SK-MEL-5 (cell line): Measurements from ENCODE around the gene DMAC2. TPM values are rescaled to one million over a fixed set of nuclear protein-coding genes. Genes with fewer than 3 reads are reported as not detected.
"Not testable (repeated sequence)": the region's sequence is repeated elsewhere in the genome, so short reads cannot be mapped to it uniquely, and the experiment has no call there.

Source experiments
- DNase-seq: peaks from one replicate; pipeline ENCODE4 v3.0.0-alpha.2; 2016; ENCODE audit warnings: low read depth, low spot score
- in situ Hi-C: cut with HindIII; loops from 2 replicates; pipeline ENCODE4 v1.10.0; 2016; ENCODE audit warnings: low sequenced_read_pairs, high pct_unique_total_duplicates, low pct_unique_long_range_greater_than_20kb
- total RNA-seq: library from RNA; depleted of rRNA; stranded (reverse); fragments of >200 nt; shearing (Covaris generic); gene quantifications from 2 replicates; pipeline ENCODE4 v1.2.3, GENCODE V29; 2014

DMAC2 gene
- total RNA-seq, 1 experiment from 2014 or later, result 37.6 TPM

DNA sequence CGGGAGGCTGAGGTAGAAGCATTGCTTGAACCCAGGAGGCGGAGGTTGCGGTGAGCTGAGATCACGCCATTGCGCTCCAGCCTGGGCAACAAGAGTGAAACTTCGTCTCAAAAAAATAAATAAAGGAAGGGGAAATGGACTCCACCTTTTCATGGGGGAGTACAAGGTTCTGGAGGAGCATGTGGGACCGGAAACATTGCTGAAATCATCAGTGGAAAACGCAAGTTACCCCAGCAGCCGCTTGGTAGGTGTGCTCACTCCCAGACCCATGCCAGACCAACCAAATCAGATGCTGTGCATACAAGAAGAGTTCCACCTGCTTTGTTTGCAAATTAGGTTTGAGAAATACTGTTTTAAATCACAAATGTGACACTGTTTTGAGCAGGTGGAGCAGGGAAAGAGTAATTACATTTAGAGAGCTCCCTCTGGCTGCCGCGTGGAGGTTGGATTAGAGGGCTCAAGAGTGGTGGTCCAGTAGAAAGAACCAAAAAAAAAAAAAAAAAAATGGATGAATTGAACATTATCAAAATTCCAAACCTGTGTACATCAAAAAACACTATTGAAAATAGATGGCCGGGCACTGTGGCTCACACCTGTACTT is 8.1 kb upstream of the DMAC2 start:
- in situ Hi-C loops, result no loop called here
- no peak for DNase-seq

GRCh38 chr19:41445575-41445974 is 5.9 kb upstream of the DMAC2 start:
- in situ Hi-C loops, result no loop called here
- DNase-seq, result no peak

GRCh38 chr19:41443813-41444455 is 4.2 kb upstream of the DMAC2 start:
- DNase-seq, result no peak
- in situ Hi-C loops, result no loop called here

DNA sequence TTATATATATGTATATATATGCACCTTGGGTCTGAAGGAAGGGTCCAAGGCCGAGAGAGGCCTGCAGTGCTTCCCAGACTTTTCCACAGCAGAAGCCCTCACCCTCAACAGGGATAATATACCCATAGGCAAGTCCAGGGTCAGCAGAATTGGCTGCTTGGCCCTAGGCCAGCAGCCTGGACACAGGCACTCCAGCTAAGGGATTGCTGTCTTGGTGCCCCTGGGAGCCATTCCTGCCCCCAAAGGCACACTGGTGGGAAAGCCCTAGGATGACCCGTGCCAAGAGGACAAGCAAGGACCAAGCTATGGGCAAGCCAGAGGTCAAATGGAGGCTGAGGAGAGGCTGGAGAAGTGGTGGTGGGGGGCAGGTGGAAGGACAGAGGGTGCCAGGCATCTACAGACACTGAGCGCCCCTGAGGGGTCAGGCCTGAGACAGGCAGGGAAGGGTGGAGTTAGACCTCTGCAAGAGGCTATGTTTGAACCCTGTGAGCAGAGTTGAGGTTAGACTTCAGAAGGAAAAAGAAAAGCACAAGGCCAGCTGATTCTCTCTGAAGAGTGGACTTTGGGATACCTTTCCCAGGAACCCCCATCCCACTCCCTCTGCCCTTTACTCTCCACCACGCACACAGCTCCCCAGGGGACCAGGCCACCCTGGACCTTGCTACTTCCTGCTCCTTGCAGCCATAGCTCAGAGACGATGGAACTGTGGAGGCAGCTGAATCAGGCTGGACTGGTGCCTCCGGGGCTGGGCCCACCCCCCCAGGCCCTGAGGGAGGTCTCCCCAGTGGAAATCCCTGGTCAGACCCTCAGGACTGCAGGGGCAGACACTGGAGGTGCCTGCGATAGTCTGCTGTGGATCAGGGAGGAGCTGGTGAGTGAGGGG is 3.0 kb upstream of the DMAC2 start, which contains the start of gene ERICH4:
TSS of gene ERICH4 (plus strand) at position 684 of the 883 bp plus-strand sequence. CDS start at position 698, 14 bp downstream.
- in situ Hi-C loops, result no loop called here
- no peak for DNase-seq

GRCh38 chr19:41441321-41441945 is 1.7 kb upstream of the DMAC2 start:
- DNase-seq, result no peak
- in situ Hi-C loops, result no loop called here

DNA sequence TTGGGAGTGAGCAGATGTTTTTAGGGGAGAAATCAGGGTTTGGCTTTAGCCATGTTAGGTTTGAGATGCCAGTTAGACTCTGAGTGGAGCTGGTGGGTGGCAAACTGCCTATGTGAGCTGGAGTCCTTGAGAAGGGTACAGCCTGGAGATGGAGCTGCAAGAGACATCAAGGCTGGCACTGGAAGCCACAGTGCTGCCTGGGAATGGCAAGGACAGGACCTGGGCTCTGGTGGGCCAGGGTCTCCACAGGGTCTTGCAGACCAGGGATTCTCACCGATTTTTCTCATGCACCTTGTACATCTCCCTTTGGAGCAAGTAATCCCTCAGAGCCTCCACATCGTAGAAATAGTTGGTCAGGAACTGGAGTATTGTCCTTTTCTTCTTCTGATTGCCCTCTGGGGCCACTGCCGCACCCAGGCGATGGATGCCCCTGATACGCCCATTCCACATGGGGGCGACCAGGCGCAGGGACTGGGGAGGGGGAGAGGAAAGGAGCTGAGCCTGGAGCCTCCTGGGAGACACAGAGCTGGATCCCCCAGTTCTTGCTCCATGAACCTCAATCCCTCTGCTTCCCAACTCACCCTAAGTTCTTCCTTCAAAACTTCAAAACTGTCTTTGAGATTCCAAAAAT is 1.7 kb downstream of the DMAC2 start:
- in situ Hi-C loops, result no loop called here

DNA sequence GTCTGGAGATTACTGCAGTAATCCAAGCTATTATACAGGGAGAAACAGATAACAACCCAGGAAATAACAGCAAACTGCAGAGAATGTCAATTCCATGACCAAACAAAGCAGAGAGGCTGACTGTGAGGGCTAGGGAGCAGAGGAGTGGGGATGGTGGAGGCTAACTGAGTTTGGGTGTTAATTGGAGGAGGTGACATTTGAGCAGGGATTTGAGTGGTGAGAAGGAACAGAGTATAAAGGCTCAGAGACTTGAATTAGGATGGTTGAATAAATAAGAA is 3.1 kb downstream of the DMAC2 start:
- in situ Hi-C loops, result no loop called here
- DNase-seq, result no peak

More for the DNA sequence above, 1.7 kb downstream of the DMAC2 start:
- DNase-seq, result no peak

GRCh38 chr19:41435936-41436673 is 3.6 kb downstream of the DMAC2 start:
- in situ Hi-C loops, result no loop called here
- DNase-seq, result no peak

DNA sequence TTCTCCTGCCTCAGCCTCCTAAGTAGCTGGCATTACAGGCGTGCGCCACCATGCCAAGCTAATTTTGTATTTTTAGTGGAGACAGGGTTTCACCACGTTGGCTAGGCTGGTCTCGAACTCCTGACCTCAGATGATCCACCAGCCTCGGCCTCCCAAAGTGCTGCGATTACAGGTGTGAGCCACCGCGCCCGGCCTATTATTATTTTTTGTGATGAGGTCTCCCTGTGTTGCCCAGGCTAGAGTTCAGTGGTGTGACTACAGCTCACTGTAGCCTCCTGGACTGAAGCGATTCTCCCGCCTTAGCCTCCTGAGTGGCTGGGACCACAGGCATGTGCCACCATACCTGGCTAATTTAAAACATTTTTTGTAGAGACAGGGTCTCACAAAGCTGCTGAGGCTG is 4.3 kb downstream of the DMAC2 start:
- in situ Hi-C loops, DNase-seq: not testable (repeated sequence)

DNA sequence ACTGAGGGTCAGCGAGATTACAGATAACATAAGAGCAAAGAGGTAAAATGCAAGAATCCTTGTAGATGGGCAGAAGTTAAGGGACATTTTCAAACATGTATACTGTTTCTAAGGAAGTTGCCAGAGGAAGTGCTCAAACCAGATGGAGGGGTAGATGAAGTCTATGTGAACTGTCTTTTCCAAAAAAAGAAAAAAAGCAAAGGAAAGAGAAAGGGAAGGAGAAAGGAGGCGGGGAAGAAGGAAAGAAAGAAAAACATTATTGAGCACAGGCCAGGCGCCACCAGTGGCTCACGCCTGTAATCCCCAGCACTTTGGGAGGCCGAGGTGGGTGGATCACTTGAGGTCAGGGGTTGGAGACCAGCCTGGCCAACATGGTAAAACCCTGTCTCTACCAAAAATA is 5.3 kb downstream of the DMAC2 start:
- DNase-seq, result no peak
- in situ Hi-C loops, result no loop called here

DNA sequence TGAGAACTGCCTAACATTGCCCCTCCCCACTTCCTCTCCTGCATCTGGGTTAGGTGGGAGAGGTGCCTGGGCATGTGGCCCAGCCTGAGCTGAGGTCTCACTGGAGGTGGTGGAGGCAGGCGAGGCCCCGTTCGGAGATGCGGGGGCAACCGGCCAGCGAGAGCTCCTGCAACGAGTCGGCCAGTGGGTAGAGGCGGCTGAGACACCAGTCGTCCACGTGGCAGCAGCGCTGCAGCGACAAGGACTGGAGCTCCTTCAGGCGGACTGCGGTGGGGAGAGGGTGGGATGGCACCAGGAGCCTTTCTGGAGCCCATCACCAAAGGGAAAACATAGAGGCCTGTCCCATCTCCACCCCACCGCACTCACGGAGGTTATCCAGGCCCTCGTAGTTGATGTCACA is 6.5 kb downstream of the DMAC2 start:
- in situ Hi-C loops, result no loop called here
- DNase-seq, result no peak

DNA sequence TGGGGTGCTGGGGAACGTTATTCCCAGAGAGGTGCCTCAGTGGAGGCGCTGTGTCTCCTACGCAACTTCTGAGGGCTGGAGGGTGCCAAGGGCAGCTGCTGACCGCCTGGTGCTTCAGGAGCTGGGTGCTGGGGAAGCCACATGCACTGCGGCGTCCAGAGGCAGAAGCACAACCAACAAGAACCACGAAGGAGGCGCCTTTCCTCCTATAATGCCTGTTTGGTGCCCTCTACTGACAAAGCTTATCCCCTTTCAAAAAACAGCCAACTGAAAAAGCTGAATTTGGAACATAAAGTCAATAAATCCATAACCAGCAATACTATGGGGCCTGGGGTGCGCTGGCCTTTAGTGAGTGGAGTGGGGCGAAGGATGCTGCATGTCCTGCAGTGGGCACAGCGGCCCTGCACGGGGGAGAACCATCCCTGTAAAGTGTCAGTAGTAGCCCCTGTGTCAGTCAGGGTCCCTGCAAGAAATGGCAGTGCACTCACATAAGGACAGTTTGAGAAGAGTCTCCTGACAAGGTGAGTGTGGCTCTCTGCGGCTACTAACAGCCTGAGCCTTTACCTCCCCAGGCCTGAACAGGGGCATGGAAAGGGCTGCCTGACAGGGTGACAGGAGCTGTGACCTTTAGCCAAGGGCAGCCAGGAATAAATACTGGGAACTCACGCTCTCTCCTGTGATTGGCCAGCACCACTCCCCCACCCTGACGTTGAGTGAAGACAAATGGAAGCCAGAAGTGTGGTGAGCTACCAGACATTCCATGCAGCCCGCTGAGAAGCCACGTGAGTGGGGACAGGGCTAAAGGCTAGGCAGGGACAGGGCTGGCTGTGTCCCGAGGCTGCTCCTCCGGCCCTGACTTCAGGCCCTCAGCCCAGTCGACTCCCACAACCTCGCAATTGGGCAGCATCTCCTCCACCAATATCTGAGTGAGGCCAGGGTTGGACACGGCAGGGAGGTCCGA is 8.0 kb downstream of the DMAC2 start:
- DNase-seq, result peak; percentile 56
- in situ Hi-C loops, result no loop called here

- no peak for DNase-seq
- in situ Hi-C loops, result no loop called here
These were observed 8.8 kb downstream of the DMAC2 start for GRCh38 chr19:41430922-41431321.

DNA sequence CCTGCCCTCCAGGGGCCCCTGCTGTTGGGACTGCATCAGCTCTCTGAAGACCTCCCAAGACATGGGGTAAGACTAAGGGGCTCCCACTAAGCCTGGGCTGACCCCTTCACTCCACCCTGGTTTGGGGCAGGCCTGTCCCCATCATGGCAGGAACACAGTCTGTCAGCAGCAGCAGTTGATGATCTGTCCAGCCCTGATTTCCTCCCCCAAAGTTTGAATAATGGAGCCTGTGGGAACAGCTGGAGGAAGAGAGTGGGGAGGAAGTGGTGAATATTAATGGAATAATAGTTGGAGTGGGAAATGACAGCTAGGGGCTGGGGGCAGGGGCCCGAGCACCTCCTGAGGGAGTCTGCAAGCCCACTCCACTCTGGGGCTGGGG is 11.2 kb downstream of the DMAC2 start:
- in situ Hi-C loops, result no loop called here

DNA sequence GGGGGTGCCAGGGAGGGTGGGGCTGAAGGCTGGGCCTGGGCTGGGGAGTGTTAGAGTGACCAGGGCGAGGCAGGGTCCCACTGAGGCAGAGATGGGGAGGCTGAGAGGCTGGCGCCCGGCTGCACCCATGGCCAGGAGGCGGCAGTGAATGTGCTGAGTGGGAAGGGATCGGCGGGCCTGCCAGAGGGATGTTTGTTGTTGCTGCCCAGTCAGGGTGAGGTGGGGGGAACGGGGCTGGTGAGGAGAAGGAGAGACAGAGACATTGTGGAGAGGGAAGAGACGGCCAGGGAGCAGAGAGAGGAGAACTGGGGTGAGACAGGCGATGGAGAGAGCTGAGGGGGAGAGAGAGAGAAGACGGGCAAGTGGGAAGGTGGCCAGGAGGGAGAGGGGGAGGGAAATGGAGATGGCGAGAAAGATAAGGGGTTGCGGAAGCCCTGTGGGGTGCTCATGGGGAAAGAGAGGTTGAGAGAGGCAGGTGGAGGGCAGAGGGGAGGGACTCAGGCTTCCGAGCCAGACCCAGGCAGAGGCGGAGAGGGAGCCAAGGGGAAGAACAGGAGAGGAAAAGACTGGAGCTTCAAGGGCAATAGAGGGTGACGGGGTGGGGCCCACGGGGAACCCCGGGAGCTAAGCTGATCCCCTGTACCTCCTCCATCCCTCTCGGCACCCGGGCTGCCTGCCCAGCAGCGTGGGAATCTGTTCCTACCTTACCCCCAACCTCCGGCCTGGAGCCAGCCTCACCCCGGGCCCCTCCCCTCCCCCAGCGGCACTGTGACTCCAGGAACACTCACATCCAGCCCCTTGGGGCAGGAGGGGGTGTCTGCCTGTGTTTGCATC is 11.8 kb downstream of the DMAC2 start:
- DNase-seq, result no peak
- in situ Hi-C loops, result no loop called here

More for the DNA sequence above, 11.2 kb downstream of the DMAC2 start:
- DNase-seq, result no peak
